Panc1 (cell line): ENCODE results near the gene LRFN2. TPM values are rescaled to one million over a fixed set of nuclear protein-coding genes. Genes with fewer than 3 reads are reported as not detected.

Experiments
- ATAC-seq: fragments of 200-7000 bp; cut with Tn5 transposase; 2 replicates; pipeline ENCODE4 v1.9.1; 2020; ENCODE audit warnings: mild to moderate bottlenecking, moderate library complexity
- BruUV-seq: library from RNA; stranded (reverse); fragments of 400-500 nt; replicated peaks from 2 replicates; lab custom pipeline; 2021; lab: Mats Ljungman, UMichigan
- CTCF ChIA-PET: fragments of 300-600 bp; sonication (Branson Sonifier 250); formaldehyde crosslinking; loops from one replicate; lab custom pipeline; 2022; ENCODE audit warnings: antibody characterized with exemption; lab: Charles Lee
- POLR2A ChIA-PET: fragments of 300-600 bp; sonication (Branson Sonifier 250); formaldehyde crosslinking; loops from one replicate; lab custom pipeline; 2022; ENCODE audit warnings: antibody characterized with exemption; lab: Charles Lee
- DNase-seq: peaks from one replicate; pipeline ENCODE4 v3.0.0-alpha.2; 2010; ENCODE audit warnings: low read depth, low spot score
- H3K27ac ChIP-seq: 2 replicates; pipeline ENCODE4 v1.5.1; 2011; ENCODE audit warnings: mild to moderate bottlenecking, low read length, inconsistent platforms
- H3K27me3 ChIP-seq: fragments of 200-500 bp; sonication (Bioruptor generic); 2 replicates; pipeline ENCODE4 v1.6.0; 2014; ENCODE audit warnings: low read length, inconsistent platforms; ENCODE audit not compliant: control insufficient read depth, insufficient read depth
- H3K36me3 ChIP-seq: fragments of 200-500 bp; sonication (Bioruptor generic); 2 replicates; pipeline ENCODE4 v1.5.1; 2014; ENCODE audit warnings: inconsistent platforms, mild to moderate bottlenecking, low read length, moderate library complexity; ENCODE audit not compliant: control insufficient read depth, insufficient read depth
- H3K4me1 ChIP-seq: 2 replicates; pipeline ENCODE4 v1.5.1; 2011; ENCODE audit warnings: inconsistent platforms, mild to moderate bottlenecking, low read length, moderate library complexity; ENCODE audit not compliant: control insufficient read depth, insufficient read depth
- H3K4me3 ChIP-seq, 2 experiments: 2 replicates each; pipeline ENCODE4 v1.5.1; 2011 to 2012; ENCODE audit warnings: low read depth in 2 of 2, low read length in 2 of 2, mild to moderate bottlenecking in 2 of 2, inconsistent platforms in 1 of 2, moderate library complexity in 1 of 2
- H3K9me3 ChIP-seq: fragments of 200-500 bp; sonication (Bioruptor generic); 2 replicates; pipeline ENCODE4 v1.5.1; 2014; ENCODE audit warnings: low read depth, mild to moderate bottlenecking, inconsistent platforms, low read length, moderate library complexity; ENCODE audit not compliant: control insufficient read depth, insufficient read depth
- POLR2AphosphoS5 ChIP-seq: IDR thresholded peaks from 2 replicates; pipeline ENCODE4 v1.6.1; 2012; ENCODE audit warnings: mild to moderate bottlenecking, low read depth, low read length, moderate library complexity
- SIN3A ChIP-seq: IDR thresholded peaks from 2 replicates; pipeline ENCODE4 v1.6.1; 2012; ENCODE audit warnings: low read depth, mild to moderate bottlenecking, low read length, moderate library complexity, borderline replicate concordance; ENCODE audit not compliant: insufficient read depth
- TCF7L2 ChIP-seq: IDR thresholded peaks from 2 replicates; pipeline ENCODE4 v1.6.1; 2011; ENCODE audit warnings: mild to moderate bottlenecking, low read depth, low read length, inconsistent platforms
- in situ Hi-C: cut with HindIII; loops from 2 replicates; pipeline ENCODE4 v1.10.0; 2016; ENCODE audit warnings: low sequenced_read_pairs, low pct_unique_long_range_greater_than_20kb
- intact Hi-C: fragments of 100-400 bp; cut with micrococcal nuclease; formaldehyde crosslinking; loops from one replicate; pipeline ENCODE4 v1.10.0; 2022; ENCODE audit not compliant: unreplicated experiment
- total RNA-seq: library from RNA; stranded (reverse); gene quantifications from one replicate; pipeline ENCODE4 v1.2.1, GENCODE V29; 2021; ENCODE audit not compliant: unreplicated experiment
- TF ChIP-seq, protein P1 (sequence below): fragments of 450-650 bp; IDR thresholded peaks from 2 replicates; pipeline ENCODE4 v1.5.1; 2017; ENCODE audit warnings: mild to moderate bottlenecking
- TF ChIP-seq, protein P2 (sequence below), 2 experiments: IDR thresholded peaks; 2 replicates each; pipeline ENCODE4 v1.6.1; 2011 to 2012; ENCODE audit warnings: low read depth in 2 of 2, control low read depth in 1 of 2, low read length in 1 of 2, mild to moderate bottlenecking in 1 of 2, moderate library complexity in 1 of 2; ENCODE audit not compliant: insufficient read depth in 1 of 2

LRFN2 gene
- total RNA-seq, 1 experiment from 2014 or later = 0.05 TPM

DNA sequence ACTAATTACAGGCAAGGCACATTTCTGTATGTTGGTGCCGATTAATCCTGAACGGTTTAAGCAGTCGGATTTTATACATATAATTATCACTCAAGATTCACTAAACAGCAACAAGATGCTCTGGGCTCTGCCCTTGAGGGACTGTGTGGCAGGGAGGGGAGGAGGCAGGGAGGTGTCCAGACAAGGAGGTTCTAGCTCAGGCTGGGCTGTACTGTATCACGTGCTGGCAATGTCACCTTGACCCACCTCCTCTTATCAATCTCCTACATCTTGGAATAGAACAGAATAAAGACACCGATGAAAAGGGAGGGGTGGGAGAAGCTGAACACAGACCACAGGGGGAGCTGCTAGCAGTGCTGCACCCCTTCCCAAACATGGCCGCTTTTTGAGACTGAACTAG is 65.7 kb downstream of the LRFN2 start:
- no peaks in the 10 kb centered on the region; the same call in 1 of the 2 replicates for H3K27me3 ChIP-seq
- ChIA-PET POLR2A (no interaction called here), CTCF (no interaction called here)
- H3K9me3 ChIP-seq = no peaks in the 10 kb centered on the region
- H3K4me3 ChIP-seq = no peak overlapping the region
- no peaks in the 10 kb centered on the region for H3K36me3 ChIP-seq
- no TSS peak for BruUV-seq
- H3K4me1 ChIP-seq = no peaks in the 10 kb centered on the region
- intact Hi-C loops = no loop called here
- ATAC-seq = no peak
- DNase-seq = no peak
- H3K27ac ChIP-seq = no peak overlapping the region
- TF ChIP-seq POLR2AphosphoS5 (no peak), TCF7L2 (no peak), SIN3A (no peak)
- TF ChIP-seq, protein P1, sequence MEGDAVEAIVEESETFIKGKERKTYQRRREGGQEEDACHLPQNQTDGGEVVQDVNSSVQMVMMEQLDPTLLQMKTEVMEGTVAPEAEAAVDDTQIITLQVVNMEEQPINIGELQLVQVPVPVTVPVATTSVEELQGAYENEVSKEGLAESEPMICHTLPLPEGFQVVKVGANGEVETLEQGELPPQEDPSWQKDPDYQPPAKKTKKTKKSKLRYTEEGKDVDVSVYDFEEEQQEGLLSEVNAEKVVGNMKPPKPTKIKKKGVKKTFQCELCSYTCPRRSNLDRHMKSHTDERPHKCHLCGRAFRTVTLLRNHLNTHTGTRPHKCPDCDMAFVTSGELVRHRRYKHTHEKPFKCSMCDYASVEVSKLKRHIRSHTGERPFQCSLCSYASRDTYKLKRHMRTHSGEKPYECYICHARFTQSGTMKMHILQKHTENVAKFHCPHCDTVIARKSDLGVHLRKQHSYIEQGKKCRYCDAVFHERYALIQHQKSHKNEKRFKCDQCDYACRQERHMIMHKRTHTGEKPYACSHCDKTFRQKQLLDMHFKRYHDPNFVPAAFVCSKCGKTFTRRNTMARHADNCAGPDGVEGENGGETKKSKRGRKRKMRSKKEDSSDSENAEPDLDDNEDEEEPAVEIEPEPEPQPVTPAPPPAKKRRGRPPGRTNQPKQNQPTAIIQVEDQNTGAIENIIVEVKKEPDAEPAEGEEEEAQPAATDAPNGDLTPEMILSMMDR = no peak
- TF ChIP-seq, protein P2, sequence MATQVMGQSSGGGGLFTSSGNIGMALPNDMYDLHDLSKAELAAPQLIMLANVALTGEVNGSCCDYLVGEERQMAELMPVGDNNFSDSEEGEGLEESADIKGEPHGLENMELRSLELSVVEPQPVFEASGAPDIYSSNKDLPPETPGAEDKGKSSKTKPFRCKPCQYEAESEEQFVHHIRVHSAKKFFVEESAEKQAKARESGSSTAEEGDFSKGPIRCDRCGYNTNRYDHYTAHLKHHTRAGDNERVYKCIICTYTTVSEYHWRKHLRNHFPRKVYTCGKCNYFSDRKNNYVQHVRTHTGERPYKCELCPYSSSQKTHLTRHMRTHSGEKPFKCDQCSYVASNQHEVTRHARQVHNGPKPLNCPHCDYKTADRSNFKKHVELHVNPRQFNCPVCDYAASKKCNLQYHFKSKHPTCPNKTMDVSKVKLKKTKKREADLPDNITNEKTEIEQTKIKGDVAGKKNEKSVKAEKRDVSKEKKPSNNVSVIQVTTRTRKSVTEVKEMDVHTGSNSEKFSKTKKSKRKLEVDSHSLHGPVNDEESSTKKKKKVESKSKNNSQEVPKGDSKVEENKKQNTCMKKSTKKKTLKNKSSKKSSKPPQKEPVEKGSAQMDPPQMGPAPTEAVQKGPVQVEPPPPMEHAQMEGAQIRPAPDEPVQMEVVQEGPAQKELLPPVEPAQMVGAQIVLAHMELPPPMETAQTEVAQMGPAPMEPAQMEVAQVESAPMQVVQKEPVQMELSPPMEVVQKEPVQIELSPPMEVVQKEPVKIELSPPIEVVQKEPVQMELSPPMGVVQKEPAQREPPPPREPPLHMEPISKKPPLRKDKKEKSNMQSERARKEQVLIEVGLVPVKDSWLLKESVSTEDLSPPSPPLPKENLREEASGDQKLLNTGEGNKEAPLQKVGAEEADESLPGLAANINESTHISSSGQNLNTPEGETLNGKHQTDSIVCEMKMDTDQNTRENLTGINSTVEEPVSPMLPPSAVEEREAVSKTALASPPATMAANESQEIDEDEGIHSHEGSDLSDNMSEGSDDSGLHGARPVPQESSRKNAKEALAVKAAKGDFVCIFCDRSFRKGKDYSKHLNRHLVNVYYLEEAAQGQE (IDR thresholded peaks at IDR 0.05; ENCODE audit: insufficient read depth in 1 of 2, low read depth in 2 of 2, low read length in 1 of 2) = no peak
- in situ Hi-C loops = no loop called here

DNA sequence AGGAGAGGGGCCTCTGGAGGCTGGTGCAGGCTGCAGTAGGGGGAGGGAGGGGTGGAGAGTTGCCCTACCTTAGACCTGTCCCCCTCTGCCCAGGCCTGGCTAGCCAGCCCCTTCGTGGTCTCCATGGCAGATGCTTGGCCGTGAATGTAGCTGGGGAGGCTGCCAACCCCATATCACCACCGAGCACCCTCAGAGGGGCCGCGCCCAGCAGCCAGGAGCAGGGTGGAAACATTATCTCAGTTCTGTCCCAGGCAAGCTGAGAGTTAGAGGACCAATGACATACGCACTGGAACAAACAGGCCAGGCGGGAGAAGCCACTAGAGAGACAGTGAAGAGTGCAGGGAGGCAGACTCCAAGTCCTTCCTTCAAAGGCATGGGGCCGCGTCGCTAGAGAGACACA is 66.5 kb downstream of the LRFN2 start:
- Histone ChIP-seq H3K36me3 (no peaks in the 10 kb centered on the region), H3K9me3 (no peaks in the 10 kb centered on the region), H3K27ac (no peak overlapping the region), H3K4me1 (no peaks in the 10 kb centered on the region), H3K27me3 (no peaks in the 10 kb centered on the region; the same call in 1 of the 2 replicates), H3K4me3 (no peak overlapping the region)
- no peak for TF ChIP-seq TCF7L2
- TF ChIP-seq, protein P1 = no peak
- TF ChIP-seq, protein P2 (IDR thresholded peaks at IDR 0.05; ENCODE audit: insufficient read depth in 1 of 2, low read depth in 2 of 2, low read length in 1 of 2) = no peak
- no peak for TF ChIP-seq SIN3A
- no peak for TF ChIP-seq POLR2AphosphoS5
- DNase-seq (no peak), ATAC-seq (no peak)
- POLR2A ChIA-PET = no interaction called here
- no TSS peak for BruUV-seq
- CTCF ChIA-PET = no interaction called here
- in situ Hi-C loops = no loop called here
- intact Hi-C loops = no loop called here
